ENCODE results near the gene FAM107A.

DNA sequence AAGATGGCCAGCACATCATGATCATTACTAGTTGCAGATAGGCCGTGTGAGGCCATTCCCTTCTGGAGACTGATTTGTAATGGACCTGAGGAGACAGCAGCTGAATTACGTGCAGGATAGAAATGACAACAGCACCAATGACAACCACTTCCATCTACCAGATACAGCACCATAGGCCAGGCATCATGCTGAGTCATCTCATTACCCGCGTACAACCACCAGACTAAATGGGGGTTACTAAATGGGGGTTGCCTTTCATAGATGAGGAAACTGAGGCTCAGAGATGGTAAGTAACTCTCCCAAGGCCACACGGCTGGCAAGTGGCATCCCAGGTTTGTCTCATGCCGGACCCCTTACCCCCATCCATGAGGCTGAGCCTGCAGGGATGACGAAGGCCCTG is 32.8 kb upstream of the FAM107A start:
- no peak for TF ChIP-seq GATA3 (IDR thresholded peaks at IDR 0.05; ENCODE audit: low read depth, low read length)
- no peak for TF ChIP-seq GATA2 (IDR thresholded peaks at IDR 0.05; ENCODE audit: low read depth, low read length)
